ENCODE results near the gene GRAP2.

DNA sequence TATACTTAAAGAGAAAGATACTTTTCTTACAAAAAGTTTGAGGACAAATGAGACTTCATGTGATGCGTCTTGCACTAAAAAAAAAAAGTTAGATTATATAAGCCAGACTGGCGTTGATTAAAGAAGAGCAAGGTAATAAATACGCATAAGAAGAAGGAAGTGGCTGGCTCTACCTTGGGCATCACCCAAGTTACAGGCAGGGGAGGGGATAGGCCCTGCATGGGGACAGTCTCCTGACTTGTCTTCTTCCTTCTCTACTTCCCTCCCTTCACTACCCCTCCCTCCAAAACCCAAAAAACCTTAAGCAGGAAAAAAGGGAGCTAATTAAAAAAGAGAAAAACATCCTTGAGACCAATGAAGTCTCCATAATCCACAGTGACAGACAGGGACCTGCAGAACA, 37.0 kb downstream of the GRAP2 start:
- TF ChIP-seq, protein P1, sequence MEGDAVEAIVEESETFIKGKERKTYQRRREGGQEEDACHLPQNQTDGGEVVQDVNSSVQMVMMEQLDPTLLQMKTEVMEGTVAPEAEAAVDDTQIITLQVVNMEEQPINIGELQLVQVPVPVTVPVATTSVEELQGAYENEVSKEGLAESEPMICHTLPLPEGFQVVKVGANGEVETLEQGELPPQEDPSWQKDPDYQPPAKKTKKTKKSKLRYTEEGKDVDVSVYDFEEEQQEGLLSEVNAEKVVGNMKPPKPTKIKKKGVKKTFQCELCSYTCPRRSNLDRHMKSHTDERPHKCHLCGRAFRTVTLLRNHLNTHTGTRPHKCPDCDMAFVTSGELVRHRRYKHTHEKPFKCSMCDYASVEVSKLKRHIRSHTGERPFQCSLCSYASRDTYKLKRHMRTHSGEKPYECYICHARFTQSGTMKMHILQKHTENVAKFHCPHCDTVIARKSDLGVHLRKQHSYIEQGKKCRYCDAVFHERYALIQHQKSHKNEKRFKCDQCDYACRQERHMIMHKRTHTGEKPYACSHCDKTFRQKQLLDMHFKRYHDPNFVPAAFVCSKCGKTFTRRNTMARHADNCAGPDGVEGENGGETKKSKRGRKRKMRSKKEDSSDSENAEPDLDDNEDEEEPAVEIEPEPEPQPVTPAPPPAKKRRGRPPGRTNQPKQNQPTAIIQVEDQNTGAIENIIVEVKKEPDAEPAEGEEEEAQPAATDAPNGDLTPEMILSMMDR (IDR thresholded peaks at IDR 0.05): no peak
- no peak for TF ChIP-seq EZH2 (IDR thresholded peaks at IDR 0.05)
- no peak for TF ChIP-seq EZH2phosphoT487 (IDR thresholded peaks at IDR 0.05)

Data from neural progenitor cell (in vitro differentiated cells).